ENCODE data around the gene SMC6. TPM values are rescaled to one million over a fixed set of nuclear protein-coding genes. Genes with fewer than 3 reads are reported as not detected.

Gene SMC6
- polyA plus RNA-seq, 1 of the 3 experiments (the other 2 are of a cell fraction) = 6.5 TPM

GRCh38 chr2:17788773-17789172 lies 35.2 kb upstream of the SMC6 start:
- POLR2A ChIA-PET = no interaction called here
- TF ChIP-seq PBX3 (IDR thresholded peaks at IDR 0.05) = no peak
- TF ChIP-seq USF1 (IDR thresholded peaks at IDR 0.05; ENCODE audit: borderline replicate concordance, low read depth) = no peak
- no peak for TF ChIP-seq RXRA (IDR thresholded peaks at IDR 0.05; ENCODE audit: borderline replicate concordance, low read depth)
- TF ChIP-seq FOXM1 (IDR thresholded peaks at IDR 0.05; ENCODE audit: low read depth) = no peak
- TF ChIP-seq REST (IDR thresholded peaks at IDR 0.05; ENCODE audit: low read depth, low read length) = no peak
- TF ChIP-seq GATA2 (CRISPR knock-in tag; IDR thresholded peaks at IDR 0.05) = peak; percentile 24; the same call in 1 of the 2 replicates
- no peak for TF ChIP-seq ZBTB33 (IDR thresholded peaks at IDR 0.05; ENCODE audit: borderline replicate concordance, low read depth)
- no peak for TF ChIP-seq SMC3 (IDR thresholded peaks at IDR 0.05; ENCODE audit: low read depth, low read length)
- TF ChIP-seq RFX5 (IDR thresholded peaks at IDR 0.05; ENCODE audit: low read length) = 0 out of 2 replicates have a peak, but pooled peaks have one; percentile 37
- no peak for TF ChIP-seq TAF1 (IDR thresholded peaks at IDR 0.05; ENCODE audit: borderline replicate concordance, low read depth, low read length)
- no peak for TF ChIP-seq USF2 (IDR thresholded peaks at IDR 0.05; ENCODE audit: borderline replicate concordance, low read depth, low read length)
- no peak for TF ChIP-seq NFIC (IDR thresholded peaks at IDR 0.05; ENCODE audit: borderline replicate concordance)
- no peak for TF ChIP-seq SIN3A (IDR thresholded peaks at IDR 0.05; ENCODE audit: borderline replicate concordance, low read depth, low read length)
- no peak for TF ChIP-seq IRF3 (IDR thresholded peaks at IDR 0.05; ENCODE audit: low read depth, low read length)
- no peak for TF ChIP-seq FOSL2 (IDR thresholded peaks at IDR 0.05; ENCODE audit: borderline replicate concordance, low read depth)
- no peak for TF ChIP-seq TCF12 (IDR thresholded peaks at IDR 0.05)
- peak; percentile 42 for TF ChIP-seq MXI1 (IDR thresholded peaks at IDR 0.05; ENCODE audit: low read depth, low read length)
- TF ChIP-seq FOXJ3 (CRISPR knock-in tag; IDR thresholded peaks at IDR 0.05) = no peak; the same call in 1 of the 2 replicates
- no peak for TF ChIP-seq ELF1 (IDR thresholded peaks at IDR 0.05)
- no peak for TF ChIP-seq EZH2phosphoT487 (IDR thresholded peaks at IDR 0.05; ENCODE audit: borderline replicate concordance, low read depth)
- TF ChIP-seq MAX (IDR thresholded peaks at IDR 0.05; ENCODE audit: low read depth) = no peak
- TF ChIP-seq GABPA (IDR thresholded peaks at IDR 0.05; ENCODE audit: low read depth) = no peak
- TF ChIP-seq MEF2A (IDR thresholded peaks at IDR 0.05; ENCODE audit: borderline replicate concordance, low read depth) = no peak
- TF ChIP-seq EP300 (IDR thresholded peaks at IDR 0.05; ENCODE audit: borderline replicate concordance in 1 of 2, low read depth in 1 of 2, low read length in 1 of 2) = peak in 1 of 2 experiments; percentile 84; a peak in 2 of 4 replicates

More at GRCh38 chr2:17788773-17789172, 35.2 kb upstream of the SMC6 start:
- Histone ChIP-seq H3K9ac (no peak overlapping the region), H3K36me3 (replicated peaks in 1 of 2; ENCODE audit: control insufficient read depth in 1 of 2, insufficient read depth in 2 of 2, low read length in 1 of 2) (no peaks in the 10 kb centered on the region), H3K9me3 (no peaks in the 10 kb centered on the region), H3F3A (replicated peaks; ENCODE audit: insufficient read depth) (no peaks in the 10 kb centered on the region), H3K79me2 (ENCODE audit: insufficient read depth) (no peaks in the 10 kb centered on the region), H3K4me3 (ENCODE audit: low read depth in 2 of 2, low read length in 1 of 2) (no peak overlapping the region; a peak in 1 of 4 replicates), H3K9me2 (no peaks in the 10 kb centered on the region), H4K20me1 (ENCODE audit: insufficient read depth) (no peaks in the 10 kb centered on the region), H3K4me2 (no peak overlapping the region), H2AFZ (ENCODE audit: low read depth) (no peak overlapping the region), H3K27ac (ENCODE audit: low read depth in 2 of 2, low read length in 1 of 2) (peak overlapping the region in 1 of 2 experiments; percentile 82; a peak in 2 of 4 replicates), H3K27me3 (ENCODE audit: insufficient read depth) (no peaks in the 10 kb centered on the region), H3K4me1 (ENCODE audit: control insufficient read depth in 1 of 2, insufficient read depth in 2 of 2, low read depth in 1 of 2, low read length in 1 of 2) (peaks cover 4 to 22% of the 10 kb centered on the region in 2 experiments; a peak in 2 of 4 replicates)
- DNase-seq = peak; percentile 51
- 48% methylated on average over 4 of the region's 4 CpGs for WGBS (ENCODE audit: low lambda C conversion rate)
- CTCF ChIA-PET = interaction anchor here (0.7 to 1.7 kb wide), 3 partner anchors 10 to 1032 kb away, joined by 4 to 6 read pairs (median 5); no protein-coding TSS in a partner anchor
